ENCODE results near the gene EOLA1.
"Not testable (repeated sequence)": the region's sequence is repeated elsewhere in the genome, so short reads cannot be mapped to it uniquely, and the experiment has no call there.

EOLA1 gene

GRCh38 chrX:149571770-149572169, 31.0 kb downstream of the EOLA1 start:
- intact Hi-C loops (cut with DNase I): no loop called here
- no peak for DNase-seq

DNA sequence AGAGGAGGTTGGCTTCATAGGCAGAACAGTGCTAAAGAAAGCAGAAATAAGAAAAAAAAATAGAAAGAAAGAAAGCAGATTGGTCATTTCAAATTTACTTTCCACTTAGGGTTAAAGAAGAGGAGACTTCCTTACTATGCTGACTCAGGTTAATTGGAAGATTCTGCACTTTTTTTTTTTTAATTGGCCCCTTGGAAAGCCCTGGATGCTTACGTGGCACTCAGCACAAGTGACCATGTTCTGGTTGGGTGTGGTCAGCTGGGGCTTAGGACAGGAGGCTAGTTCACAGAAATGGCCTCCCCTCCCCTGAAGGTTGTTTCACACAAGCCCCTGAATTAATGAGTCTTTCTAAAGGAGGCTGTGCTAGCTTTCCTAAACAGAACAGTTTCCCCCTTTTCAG, 31.9 kb downstream of the EOLA1 start:
- intact Hi-C loops (cut with DNase I): no loop called here
- DNase-seq: no peak

DNA sequence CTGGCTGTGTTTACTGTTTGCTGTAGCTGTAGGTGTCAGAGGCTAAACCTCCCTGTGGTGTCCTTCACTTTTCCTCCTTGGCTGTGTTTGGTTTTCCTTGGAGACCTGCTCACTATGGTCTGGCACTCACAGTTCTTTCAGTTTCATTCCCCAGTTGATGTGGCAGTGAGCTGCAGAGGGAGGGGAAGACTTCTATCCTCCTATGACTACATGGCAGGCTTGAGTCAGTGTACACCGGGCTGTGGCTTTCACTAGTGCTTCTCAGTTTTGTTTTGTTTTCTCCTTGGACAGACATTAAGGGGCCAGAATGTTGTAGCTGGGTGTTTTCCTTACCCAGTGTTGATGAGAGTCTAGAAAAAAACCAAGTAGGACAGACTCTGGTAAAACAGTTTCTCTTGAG, 32.6 kb downstream of the EOLA1 start:
- DNase-seq; intact Hi-C loops (cut with DNase I): not testable (repeated sequence)

DNA sequence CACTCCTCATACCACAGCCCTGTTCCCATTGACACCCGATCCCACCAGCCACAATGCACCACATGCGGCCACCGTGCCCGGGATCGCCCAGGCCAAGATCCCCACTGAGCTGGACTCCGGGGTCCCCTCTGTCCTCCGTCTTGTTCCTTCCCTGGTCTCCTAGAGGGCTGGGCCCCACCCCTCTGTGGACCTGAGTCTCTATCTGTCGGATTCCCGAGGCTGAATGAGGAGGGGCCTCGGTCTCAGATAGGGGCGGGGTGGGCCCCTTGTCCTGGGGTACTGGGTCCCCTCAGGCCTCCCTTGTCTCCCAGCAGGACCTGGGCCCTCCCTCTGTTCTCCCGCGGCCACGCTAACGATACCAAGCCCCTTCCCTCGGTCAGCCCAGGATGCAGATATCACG, 44.8 kb downstream of the EOLA1 start:
- intact Hi-C loops (cut with DNase I); DNase-seq: not testable (repeated sequence)

DNA sequence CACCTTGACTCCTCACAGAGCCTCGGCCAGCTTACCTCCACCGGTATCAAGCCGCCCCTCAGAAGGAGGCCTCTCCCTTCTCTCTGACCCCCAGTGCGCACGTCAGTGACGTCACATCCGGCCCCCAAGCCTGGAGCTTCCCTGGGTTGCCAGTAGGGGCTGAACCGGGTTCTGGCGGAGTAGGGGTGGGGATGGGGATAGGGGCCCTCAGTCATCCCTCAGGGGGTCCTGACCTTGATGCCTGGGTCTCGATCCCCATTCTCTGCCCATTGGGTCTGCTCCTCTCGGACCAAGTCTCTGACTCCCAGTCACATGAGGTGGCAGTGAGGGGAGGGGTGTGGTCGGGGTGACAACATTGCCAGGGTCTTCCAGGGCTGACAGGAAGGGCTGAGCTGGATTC, 46.5 kb downstream of the EOLA1 start, which contains the start of gene MAGEA9B:
Gene MAGEA9B (minus strand): TSS at position 101 of the 400 bp plus-strand sequence. CDS start 4,280 bp downstream, outside the sequence.
- DNase-seq; intact Hi-C loops (cut with DNase I): not testable (repeated sequence)

DNA sequence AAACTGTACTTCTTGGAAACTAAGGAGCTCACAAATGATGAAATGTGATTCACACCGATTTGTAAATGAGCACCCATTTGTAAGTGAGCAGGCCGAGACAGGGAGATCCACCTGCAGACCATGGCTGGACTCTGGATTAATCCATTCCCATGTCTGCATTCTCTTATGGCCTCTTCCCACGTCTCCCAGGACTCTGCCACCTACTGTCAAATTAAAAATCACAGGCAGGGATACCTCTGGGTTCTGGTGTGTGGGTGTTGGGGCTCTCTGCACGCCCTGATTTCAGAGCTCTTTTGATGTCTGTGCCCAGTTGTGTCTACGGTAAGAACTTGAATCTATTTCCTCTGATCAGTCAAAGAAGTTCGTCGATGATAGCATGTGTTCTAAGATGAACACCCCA, 50.2 kb downstream of the EOLA1 start:
- DNase-seq; intact Hi-C loops (cut with DNase I): not testable (repeated sequence)

DNA sequence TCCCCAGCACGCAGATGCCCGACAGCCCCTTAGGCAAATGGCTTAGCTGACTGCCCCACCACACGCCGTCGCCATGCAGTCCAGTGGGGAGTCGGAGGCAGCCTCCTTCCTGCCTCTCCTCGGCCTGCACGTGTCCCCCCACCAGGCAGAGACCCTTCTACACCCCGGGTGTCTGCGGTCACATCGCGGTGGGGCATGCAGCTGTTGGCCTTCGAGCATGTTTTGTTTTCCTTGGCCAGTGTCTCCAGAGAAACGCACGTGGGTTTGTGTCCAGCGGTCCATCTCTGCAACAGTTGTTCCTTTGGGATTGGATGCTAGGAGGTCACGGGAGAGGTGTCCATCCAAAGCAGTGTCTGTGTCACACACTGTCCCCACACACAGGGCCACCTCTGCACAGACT, 54.4 kb downstream of the EOLA1 start, which contains the start of gene HSFX2:
Gene HSFX2 (minus strand): TSS at position 101 of the 400 bp plus-strand sequence. CDS start 614 bp downstream, outside the sequence.
- intact Hi-C loops (cut with DNase I); DNase-seq: not testable (repeated sequence)

DNA sequence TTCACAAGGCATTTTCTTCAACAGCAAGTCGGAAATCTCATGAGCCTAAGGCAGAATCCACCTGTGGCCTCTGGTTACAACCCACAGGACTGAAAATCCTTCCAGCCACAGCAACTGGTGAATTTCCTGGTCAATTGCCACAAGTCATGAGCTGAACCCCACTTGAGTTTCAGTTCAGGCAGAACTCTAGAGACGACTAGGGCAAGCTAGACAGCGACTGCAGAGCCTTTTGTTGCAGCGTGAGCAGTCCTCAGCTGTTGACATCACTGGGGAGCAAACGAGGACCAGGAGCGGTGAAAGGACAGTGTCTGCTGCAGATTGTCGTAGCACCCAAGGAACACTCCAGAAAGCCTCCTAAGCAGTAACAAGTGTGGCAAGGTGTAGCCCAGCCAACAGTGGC, 55.1 kb downstream of the EOLA1 start:
- intact Hi-C loops (cut with DNase I); DNase-seq: not testable (repeated sequence)
